ENCODE measurements around the gene TCEAL1.
A peak's percentile ranks its signal among the peaks of the same experiment; 100 is the strongest.
"Not testable (repeated sequence)": the region's sequence is repeated elsewhere in the genome, so short reads cannot be mapped to it uniquely, and the experiment has no call there.

The TCEAL1 gene

DNA sequence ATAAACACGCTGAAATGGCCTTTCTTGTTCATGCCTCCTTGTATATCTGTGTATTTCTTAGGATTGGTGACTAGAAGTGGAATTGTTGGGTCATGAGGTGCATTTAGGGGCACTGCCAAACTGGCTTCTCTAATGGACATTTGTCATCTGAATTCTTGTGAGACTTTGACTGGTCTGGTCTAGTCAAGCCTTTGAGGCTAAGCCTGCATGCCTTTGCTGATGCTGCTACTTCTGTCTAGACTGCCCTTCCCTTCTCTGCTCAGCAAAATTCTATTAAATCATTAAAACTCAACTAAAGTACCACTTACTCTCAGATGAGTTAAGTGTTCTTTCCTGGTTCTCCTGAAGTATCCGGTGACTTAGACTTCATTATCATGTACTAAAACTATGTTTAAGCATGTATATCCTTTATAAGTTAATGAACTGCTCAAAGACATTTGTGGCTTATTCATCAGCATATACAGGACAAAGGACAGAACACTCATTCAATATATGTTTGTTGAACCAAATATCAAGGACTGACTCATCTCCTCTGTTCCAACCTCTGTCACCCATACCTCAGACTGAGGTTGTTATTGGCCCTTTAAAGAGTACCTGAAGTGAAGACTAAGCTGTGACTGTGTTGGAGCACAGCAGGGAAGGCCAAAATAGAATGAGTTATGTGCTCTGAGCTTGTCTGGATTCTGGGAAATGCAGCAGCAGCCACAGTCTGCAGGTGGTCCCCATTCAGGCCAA, 9.0 kb downstream of the TCEAL1 start:
- no peak for DNase-seq

DNA sequence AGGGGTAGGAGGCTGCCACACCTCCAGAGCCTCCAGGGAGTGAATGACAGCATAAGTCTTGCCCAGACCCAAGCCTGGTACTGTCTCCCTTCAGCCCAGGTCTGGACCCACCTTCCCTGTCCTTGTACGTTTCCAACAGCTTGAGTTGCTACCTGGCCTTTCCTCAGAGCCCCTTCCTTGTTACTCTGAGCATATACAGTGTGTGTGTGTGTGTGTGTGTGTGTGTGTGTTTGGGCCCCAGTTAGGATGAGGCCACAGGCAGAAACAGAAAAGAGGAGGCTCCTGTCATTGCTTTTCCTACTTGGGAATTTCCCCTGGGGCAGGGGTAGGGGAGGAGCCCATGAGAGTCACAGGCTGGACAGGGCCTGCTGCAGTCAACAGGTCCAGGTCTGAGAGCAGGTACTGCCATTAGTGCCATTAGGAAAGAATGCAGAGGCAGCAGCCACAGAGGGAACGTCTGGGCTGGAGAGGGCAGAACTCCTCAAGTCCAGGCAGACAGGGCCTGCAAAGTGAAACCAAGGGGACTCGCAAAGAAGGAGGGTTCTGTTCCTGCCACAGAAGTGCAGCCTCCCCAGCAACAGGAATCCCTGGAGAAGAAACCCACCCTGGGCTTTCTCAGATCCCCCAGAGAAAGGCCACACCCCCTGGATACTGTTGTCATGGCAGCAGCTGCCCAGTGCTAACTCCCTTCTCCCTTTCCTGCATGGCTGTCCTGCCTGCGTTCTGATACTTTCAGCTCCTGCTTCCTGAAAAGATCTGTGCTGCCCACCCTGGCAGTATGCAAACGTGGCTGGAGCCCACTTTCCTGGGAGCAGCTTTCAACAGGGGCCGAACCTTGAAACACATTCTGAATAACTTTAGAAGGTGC, 9.9 kb downstream of the TCEAL1 start:
- DNase-seq = peak; percentile 24 to 47

DNA sequence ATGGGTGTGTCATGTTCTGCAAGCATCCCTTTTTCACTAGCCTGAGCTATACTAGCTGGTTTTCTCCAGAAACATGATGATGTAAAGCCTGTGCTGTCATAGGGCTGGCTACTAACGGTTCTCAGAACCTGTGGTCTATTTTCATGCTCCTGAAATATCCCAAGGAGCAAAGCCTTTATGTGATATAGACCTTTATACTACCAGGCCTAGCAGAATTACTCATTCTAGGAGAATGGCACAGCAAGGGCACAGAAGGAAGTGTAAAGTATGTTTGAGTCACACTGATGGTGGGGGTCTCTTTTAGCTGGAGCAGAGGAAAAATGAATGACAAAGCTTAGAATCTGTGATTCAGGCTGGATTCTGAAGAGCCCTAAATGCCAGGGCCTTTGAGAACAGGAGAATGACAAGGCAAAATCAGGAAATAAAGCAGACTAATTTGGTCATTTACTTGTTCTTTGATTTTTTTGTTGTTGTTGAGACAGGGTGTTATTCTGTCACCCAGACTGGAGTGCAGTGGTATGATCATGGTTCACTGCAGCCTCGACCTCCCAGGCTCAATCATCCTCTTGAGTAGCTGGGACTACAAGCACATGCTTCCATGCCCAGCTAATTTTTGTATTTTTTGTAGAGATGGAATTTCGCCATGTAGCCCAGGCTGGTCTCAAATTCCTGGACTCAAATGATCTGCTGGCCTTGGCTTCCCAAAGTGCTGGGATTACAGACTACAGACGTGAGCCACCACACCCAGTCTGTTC, 11.8 kb downstream of the TCEAL1 start:
- DNase-seq = no peak

DNA sequence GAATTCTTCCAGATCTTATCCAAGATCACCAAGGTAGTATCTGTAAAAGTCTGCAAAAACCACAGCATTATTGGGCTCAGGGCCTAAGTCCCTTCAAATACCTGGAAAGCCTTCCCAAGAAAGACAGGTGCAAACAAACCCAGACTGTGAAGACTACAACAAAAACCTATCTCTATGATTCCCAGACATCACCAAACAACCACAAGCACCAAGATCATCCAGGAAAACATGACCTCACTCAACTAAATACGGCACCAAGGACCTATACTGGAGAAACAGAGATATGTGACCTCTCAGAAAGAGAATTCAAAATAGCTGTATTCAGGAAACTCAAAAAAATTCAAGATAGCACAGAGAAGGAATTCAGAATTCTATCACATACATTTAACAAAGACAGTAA, 15.3 kb downstream of the TCEAL1 start:
- no peak for DNase-seq

DNA sequence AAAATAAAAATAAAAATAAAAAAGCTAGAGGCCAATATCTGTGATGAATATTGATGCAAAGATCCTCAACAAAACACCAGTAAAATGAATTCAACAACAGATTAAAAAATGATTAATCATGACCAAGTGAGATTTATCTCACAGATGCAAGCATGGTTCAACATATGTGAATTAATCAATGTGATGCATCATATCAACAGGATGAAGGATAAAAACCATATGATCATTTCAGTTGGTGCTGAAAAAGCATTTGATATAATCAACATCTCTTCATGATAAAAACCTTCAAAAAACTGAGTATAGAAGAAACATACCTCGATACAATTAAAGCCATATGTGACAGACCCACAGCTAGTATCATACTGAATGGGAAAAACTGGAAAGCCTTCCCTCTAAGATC, 18.9 kb downstream of the TCEAL1 start:
- DNase-seq = no peak

DNA sequence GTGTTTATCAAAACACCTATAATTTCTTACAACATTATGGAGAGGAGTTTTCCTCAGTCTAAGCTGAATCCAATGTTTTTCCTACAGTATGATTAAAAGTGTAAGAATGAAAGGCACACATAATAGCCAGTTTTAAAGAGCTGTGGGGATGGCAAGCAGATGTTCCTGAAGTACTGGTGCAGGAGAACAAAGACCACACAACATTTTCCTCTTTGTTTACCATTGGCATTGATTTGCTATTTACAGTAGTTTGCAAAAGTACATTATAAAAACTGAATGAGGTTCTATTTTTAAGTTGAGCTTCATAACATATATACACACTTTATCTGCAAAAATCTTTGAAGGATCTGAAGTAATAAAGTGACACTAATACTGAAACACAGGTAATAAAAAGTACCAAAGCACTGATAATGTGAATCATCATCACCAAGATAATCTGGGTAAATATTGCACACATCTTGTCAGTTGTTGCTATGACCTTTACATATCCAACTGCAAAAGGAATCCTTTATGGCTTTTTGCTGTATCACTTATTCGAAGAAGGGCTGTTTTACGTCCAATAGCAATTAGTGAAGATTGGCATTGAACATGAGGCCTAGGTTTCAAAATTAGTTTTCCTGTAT, 22.5 kb downstream of the TCEAL1 start:
- DNase-seq = no peak

DNA sequence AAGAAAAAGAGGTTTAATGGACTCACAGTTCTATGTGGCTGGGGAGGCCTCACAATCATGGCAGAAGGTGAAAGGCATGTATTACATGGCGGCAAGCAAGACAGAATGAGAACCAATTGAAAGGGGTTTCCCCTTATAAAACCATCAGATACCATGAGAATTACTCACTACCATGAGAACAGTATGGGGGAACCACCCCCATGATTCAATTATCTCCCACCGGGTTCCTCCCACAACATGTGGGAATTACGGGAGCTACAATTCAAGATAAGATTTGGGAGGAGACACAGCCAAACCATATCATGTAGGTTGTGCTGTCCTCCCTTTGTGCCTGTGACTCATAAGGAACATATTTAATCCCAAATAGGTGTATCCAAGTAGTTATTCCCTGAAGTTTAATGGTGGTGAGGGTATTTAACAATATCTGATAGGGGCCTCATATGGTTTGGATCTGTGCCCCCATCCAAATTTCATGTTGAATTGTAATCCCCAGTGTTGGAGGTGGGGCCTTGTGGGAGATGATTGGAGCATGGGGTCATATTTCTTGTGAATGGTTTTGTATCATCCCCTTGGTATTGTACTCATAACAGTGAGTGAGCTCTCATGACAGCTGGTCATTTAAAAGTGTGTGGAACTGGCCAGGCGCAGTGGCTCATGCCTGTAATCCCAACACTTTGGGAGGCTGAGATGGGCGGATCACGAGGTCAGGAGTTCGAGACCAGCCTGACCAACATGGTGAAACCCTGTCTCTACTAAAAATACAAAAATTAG, 26.6 kb downstream of the TCEAL1 start:
- DNase-seq = not testable (repeated sequence)

DNA sequence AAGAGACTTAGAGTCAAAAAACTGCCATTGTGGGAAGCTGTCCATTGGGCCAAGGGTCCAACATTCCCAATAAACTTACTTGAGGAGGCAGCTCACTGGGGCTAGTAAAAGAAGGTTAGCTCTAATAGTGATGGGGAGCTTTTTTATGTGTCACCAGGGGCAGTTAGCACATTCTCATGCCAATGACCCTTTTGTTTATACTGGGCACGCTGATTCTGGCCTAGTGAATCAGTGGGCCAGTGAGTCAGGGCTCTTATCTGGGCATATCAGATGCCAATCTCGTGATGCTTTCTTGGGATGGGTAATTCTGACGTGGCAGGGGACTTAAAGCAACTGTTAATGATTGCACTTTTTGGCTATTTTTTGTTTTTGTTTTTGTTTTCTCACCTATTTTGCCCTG, 27.8 kb downstream of the TCEAL1 start:
- no peak for DNase-seq

DNA sequence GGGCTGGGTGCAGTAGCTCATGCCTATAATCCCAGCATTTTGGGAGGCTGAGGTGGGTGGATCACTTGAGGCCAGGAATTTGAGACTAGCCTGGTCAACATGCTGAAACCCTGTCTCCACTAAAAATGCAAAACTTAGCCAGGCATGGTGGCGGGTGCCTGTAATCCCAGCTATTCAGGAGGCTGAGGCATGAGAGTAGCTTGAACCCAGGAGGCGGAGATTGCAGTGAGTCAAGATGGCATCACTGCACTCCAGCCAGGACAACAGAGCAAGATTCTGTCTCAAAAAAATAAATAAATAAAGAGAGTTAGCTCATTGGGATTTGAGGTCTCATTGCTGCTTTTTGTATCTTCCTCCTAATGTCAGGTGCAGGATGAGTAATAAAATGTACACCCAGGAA, 28.3 kb downstream of the TCEAL1 start:
- DNase-seq = not testable (repeated sequence)

DNA sequence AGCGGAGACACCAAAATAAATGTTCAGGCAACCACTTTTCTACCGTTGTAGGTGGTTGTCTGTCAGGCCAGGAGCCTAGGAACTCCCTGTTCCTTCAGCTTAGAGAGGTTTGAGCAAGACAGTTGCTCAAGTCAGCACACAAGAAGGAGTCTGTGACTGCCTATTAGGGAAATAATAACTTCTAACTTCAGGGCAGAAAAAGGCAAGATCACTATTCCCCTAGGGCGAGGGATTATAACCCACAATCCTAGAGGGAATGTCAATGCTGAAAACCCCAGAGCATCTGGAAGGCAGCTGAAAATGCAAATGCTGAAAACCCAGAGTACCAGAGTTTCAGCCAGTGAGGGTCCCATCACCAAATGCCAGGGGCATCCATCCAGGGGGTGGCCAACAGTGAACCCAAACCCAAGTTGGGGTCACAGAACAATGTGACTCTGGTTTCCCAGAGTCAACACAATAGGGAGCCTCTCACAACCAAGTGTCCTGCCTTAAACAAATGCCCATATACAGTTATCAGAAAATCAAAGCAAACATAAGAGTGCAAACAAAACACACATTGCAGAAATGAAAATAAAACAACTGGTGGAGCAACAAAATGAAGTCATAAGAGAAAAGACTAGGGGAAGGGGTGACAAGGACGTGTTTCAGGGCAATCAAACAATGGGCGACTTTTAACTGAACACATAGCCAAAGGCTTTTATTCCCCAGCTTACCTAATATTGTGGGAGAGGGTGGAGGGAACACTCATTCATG, 30.1 kb downstream of the TCEAL1 start:
- no peak for DNase-seq

DNA sequence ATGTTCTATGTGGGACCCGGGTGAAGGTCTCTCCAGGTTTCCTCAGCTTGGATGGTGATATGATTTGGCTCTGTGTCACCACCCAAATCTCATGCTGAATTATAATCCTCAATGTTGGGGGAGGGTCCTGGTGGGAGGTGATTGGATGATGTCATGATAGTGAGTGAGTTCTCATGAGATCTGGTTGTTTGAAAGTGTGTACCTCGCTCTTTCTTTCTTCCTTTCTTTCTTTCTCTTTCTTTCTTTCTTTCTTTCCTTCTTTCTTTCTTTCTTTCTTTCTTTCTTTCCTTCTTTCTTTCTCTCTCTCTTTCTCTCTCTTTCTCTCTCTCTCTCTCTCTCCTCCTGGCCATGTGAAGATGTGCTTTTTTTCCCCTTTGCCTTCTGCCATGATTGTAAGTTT, 30.7 kb downstream of the TCEAL1 start:
- DNase-seq = not testable (repeated sequence)

DNA sequence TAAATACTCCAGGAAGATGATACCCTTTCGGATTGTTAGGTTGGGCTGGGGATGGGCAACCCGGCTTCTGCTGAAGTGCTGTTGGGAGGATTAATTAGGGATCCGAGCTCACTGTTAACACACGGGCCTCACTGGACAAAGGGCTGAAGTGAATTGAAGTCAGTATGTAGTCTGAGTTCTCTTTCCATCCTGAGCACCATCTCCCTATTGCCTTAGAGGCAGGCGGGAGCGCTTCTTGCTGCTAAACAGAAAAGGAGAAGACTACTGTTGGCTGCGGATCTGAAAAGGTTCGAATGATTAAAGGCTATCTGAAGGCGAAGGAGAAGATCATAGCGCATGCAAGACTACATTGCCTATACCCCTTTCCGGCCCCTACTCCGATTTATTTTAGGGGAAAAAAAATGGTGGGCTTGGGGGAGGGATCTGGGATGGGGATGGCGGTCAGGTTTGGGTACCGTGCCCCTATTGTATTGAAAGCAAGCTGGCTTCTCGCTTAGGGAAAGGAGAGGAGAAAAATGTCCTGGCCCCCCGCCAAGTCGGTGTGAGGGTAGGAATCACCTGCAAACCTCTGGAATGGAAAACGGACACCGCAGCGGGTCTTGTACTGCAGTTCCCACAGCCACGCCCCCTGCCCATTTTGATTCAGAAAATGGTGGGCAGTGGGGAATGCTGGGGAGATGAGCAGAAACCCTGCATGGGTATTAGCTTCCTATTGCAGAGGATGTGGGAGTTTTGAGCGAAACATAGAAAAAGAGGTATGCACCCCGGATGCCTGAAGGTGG, 35.4 kb downstream of the TCEAL1 start:
- no peak for DNase-seq

DNA sequence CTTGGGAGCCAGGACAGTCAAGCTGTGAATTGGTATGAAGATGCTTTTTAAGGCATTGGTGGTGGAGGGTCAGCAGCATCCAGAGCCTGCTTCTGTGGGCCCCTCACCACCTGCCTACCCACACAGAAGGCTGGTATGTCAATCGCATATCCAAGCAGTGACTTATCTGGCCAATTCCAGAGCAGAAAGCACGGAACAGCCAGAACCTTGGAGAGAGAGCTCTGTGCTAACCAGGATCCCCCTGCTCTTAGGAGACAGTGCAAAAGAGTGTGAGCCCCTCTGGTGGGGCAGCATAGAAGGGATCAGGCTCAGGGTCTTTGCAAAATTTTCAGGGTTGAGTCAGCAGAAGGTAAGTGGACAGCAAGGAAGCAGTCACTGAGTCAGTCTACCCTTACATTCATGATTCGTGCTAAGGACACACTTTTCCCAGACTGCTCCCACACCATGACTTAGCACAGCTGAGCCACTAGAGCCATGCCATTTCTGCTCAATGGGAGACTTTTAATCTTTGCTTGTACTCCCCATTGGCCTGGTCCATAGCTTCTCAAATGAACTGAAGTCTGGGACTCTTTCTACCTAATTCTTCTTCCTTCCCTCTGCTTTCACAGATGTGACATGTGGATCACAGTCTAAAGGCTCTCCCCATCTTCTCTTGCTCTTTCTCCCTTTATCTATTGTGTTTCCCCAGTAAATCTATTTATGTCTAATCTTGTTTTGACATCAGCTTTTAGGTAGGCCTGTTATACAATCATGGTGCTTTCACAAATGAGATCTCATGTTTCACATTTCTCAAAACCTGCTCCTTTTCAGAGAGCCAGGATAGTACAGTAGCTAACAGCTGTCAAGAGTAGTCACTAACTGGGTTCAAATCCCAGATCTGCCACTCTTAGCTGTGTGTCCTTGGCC, 37.7 kb downstream of the TCEAL1 start:
- DNase-seq = no peak

DNA sequence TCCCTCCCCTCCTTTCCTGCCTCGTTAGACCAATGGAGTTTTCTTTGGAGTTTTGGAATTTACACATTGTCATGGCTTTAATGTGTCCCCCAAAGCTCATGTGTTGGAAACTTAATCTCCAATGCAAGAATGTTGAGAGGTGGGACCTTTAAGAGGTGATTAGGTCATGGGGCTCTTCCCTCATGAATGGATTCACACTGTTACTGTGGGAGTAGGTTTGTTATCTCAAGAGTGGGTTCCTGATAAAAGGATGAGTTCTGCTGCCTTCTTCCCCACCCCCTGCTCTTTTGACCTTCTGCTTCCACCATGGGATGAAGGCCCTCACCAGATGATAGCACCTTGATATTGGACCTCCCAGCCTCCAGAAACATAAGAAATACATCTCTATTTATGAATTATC, 41.0 kb downstream of the TCEAL1 start:
- no peak for DNase-seq

DNA sequence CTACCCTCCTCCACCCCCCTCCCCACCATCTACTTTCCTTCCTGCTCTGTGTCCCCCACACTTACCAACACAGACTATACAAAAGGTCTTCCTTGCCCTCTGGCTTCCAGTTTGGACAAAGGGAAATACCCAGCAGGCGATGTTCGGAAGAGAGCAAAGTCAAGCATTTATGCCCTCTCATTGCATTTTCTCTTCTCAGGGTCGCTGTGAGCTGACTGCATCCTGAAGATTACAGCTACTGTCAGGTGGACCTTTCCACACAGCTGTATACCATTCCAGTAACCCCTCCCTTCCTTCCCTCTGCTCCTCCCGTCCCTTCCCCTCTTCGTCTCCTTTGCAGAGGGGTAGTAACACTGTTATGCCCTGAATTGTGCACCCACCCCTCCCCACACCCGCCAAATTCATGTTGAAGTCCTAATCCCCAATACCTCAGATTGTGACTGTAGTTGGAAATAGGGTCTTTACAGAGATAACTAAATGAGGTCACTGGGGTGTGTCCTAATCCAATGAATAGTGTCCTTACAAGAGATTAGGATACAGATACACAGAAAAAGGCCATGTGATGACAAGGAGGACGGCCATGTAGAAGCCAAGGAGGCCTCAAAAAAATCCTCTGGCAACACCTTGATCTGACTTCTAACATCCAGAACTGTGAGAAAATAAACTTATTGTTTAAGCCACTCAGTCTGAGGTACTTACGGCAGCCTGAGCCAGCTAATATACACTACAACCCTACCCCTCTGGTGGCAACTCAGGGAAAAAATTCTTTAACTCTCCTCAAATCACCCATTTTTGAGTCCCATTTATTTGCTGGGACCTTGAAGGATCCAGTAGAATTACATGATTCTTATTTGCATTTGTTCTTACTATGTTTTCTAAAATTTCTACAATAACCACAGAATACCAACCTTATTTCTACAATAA, 46.0 kb downstream of the TCEAL1 start:
- DNase-seq = peak in 1 of 2 experiments; percentile 28

DNA sequence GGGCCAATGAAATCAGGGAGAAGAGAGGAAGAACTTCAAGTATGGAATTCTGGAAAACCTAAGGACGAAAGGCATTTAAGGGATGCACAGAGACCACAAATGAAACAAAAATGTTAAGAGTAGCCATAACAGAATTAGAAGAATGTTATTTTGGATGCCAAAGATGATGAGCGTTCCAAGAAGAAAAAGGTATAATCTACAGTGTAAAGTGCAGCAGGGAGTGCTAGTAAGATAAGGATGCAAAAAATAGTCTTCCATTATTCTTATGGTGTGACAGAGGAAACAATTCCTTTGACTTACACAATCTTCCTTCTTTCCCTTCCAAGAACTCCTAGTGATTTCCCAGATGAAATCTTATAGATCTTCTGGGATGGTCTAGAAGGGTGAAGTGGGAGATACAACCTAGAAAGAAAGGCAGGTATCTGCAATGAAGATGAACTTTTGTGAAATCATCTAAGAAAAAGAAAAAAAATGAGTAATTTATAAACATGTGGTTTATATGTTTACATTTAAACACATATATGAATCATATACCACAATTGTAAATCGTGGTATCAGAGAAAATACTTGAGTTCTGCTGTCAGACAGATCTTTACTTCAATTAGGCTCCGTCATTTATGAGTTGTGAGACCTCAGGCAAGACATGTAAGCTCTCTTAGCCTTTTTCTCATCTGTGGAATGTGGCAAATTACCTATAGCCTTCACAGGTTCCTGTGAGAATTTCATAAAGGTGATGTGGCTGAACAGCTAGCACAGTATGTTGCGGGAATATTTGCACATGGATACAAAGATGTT, 49.6 kb downstream of the TCEAL1 start:
- DNase-seq = no peak

Measured in NCI-H524 (cell line).